Panc1 (cell line): ENCODE results near the gene UGT1A8. TPM values are rescaled to one million over a fixed set of nuclear protein-coding genes. Genes with fewer than 3 reads are reported as not detected.

Source experiments
- ATAC-seq: fragments of 200-7000 bp; cut with Tn5 transposase; 2 replicates; pipeline ENCODE4 v1.9.1; 2020; ENCODE audit warnings: mild to moderate bottlenecking, moderate library complexity
- BruUV-seq: library from RNA; stranded (reverse); fragments of 400-500 nt; replicated peaks from 2 replicates; lab custom pipeline; 2021; lab: Mats Ljungman, UMichigan
- CTCF ChIA-PET: fragments of 300-600 bp; sonication (Branson Sonifier 250); formaldehyde crosslinking; loops from one replicate; lab custom pipeline; 2022; ENCODE audit warnings: antibody characterized with exemption; lab: Charles Lee
- POLR2A ChIA-PET: fragments of 300-600 bp; sonication (Branson Sonifier 250); formaldehyde crosslinking; loops from one replicate; lab custom pipeline; 2022; ENCODE audit warnings: antibody characterized with exemption; lab: Charles Lee
- DNase-seq: peaks from one replicate; pipeline ENCODE4 v3.0.0-alpha.2; 2010; ENCODE audit warnings: low read depth, low spot score
- H3K27ac ChIP-seq: 2 replicates; pipeline ENCODE4 v1.5.1; 2011; ENCODE audit warnings: mild to moderate bottlenecking, low read length, inconsistent platforms
- H3K27me3 ChIP-seq: fragments of 200-500 bp; sonication (Bioruptor generic); 2 replicates; pipeline ENCODE4 v1.6.0; 2014; ENCODE audit warnings: low read length, inconsistent platforms; ENCODE audit not compliant: control insufficient read depth, insufficient read depth
- H3K36me3 ChIP-seq: fragments of 200-500 bp; sonication (Bioruptor generic); 2 replicates; pipeline ENCODE4 v1.5.1; 2014; ENCODE audit warnings: inconsistent platforms, mild to moderate bottlenecking, low read length, moderate library complexity; ENCODE audit not compliant: control insufficient read depth, insufficient read depth
- H3K4me1 ChIP-seq: 2 replicates; pipeline ENCODE4 v1.5.1; 2011; ENCODE audit warnings: inconsistent platforms, mild to moderate bottlenecking, low read length, moderate library complexity; ENCODE audit not compliant: control insufficient read depth, insufficient read depth
- H3K4me3 ChIP-seq, 2 experiments: 2 replicates each; pipeline ENCODE4 v1.5.1; 2011 to 2012; ENCODE audit warnings: low read depth in 2 of 2, low read length in 2 of 2, mild to moderate bottlenecking in 2 of 2, inconsistent platforms in 1 of 2, moderate library complexity in 1 of 2
- H3K9me3 ChIP-seq: fragments of 200-500 bp; sonication (Bioruptor generic); 2 replicates; pipeline ENCODE4 v1.5.1; 2014; ENCODE audit warnings: low read depth, mild to moderate bottlenecking, inconsistent platforms, low read length, moderate library complexity; ENCODE audit not compliant: control insufficient read depth, insufficient read depth
- CTCF ChIP-seq: fragments of 450-650 bp; IDR thresholded peaks from 2 replicates; pipeline ENCODE4 v1.5.1; 2017; ENCODE audit warnings: mild to moderate bottlenecking
- POLR2AphosphoS5 ChIP-seq: IDR thresholded peaks from 2 replicates; pipeline ENCODE4 v1.6.1; 2012; ENCODE audit warnings: mild to moderate bottlenecking, low read depth, low read length, moderate library complexity
- REST ChIP-seq, 2 experiments: IDR thresholded peaks; 2 replicates each; pipeline ENCODE4 v1.6.1; 2011 to 2012; ENCODE audit warnings: low read depth in 2 of 2, control low read depth in 1 of 2, low read length in 1 of 2, mild to moderate bottlenecking in 1 of 2, moderate library complexity in 1 of 2; ENCODE audit not compliant: insufficient read depth in 1 of 2
- SIN3A ChIP-seq: IDR thresholded peaks from 2 replicates; pipeline ENCODE4 v1.6.1; 2012; ENCODE audit warnings: low read depth, mild to moderate bottlenecking, low read length, moderate library complexity, borderline replicate concordance; ENCODE audit not compliant: insufficient read depth
- TCF7L2 ChIP-seq: IDR thresholded peaks from 2 replicates; pipeline ENCODE4 v1.6.1; 2011; ENCODE audit warnings: mild to moderate bottlenecking, low read depth, low read length, inconsistent platforms
- in situ Hi-C: cut with HindIII; loops from 2 replicates; pipeline ENCODE4 v1.10.0; 2016; ENCODE audit warnings: low sequenced_read_pairs, low pct_unique_long_range_greater_than_20kb
- intact Hi-C: fragments of 100-400 bp; cut with micrococcal nuclease; formaldehyde crosslinking; loops from one replicate; pipeline ENCODE4 v1.10.0; 2022; ENCODE audit not compliant: unreplicated experiment
- total RNA-seq: library from RNA; stranded (reverse); gene quantifications from one replicate; pipeline ENCODE4 v1.2.1, GENCODE V29; 2021; ENCODE audit not compliant: unreplicated experiment

The UGT1A8 gene
- total RNA-seq, 1 experiment from 2014 or later, result 0.15 TPM

- no TSS peak for BruUV-seq
- Histone ChIP-seq H3K36me3 (no peaks in the 10 kb centered on the region), H3K4me3 (no peak overlapping the region), H3K4me1 (no peaks in the 10 kb centered on the region), H3K27me3 (no peaks in the 10 kb centered on the region), H3K9me3 (no peaks in the 10 kb centered on the region), H3K27ac (no peak overlapping the region)
- in situ Hi-C loops, result no loop called here
- no peak for TF ChIP-seq POLR2AphosphoS5
- TF ChIP-seq CTCF, result no peak
- no peak for TF ChIP-seq REST (IDR thresholded peaks at IDR 0.05; ENCODE audit: insufficient read depth in 1 of 2, low read depth in 2 of 2, low read length in 1 of 2)
- TF ChIP-seq SIN3A, result no peak
- TF ChIP-seq TCF7L2, result no peak
- DNase-seq (no peak), ATAC-seq (no peak)
- intact Hi-C loops, result no loop called here
- CTCF ChIA-PET, result no interaction called here
- POLR2A ChIA-PET, result interaction anchor here (0.6 kb wide), 1 partner anchor 306 kb away, joined by 4 read pairs; no protein-coding TSS in a partner anchor
These were observed 198.9 kb downstream of the UGT1A8 start for GRCh38 chr2:233816334-233816733.

GRCh38 chr2:233816771-233817170 lies 199.3 kb downstream of the UGT1A8 start:
- CTCF ChIA-PET, result no interaction called here
- intact Hi-C loops, result no loop called here
- BruUV-seq, result no TSS peak

More at GRCh38 chr2:233816771-233817170, 199.3 kb downstream of the UGT1A8 start:
- POLR2A ChIA-PET, result no interaction called here
- in situ Hi-C loops, result no loop called here
- no peaks in the 10 kb centered on the region for H3K4me1 ChIP-seq
- no peaks in the 10 kb centered on the region for H3K27me3 ChIP-seq
- no peak overlapping the region for H3K4me3 ChIP-seq
- DNase-seq, result no peak
- H3K36me3 ChIP-seq, result no peaks in the 10 kb centered on the region
- no peak for TF ChIP-seq SIN3A
- TF ChIP-seq TCF7L2, result no peak
- TF ChIP-seq POLR2AphosphoS5, result no peak
- TF ChIP-seq CTCF, result no peak
- TF ChIP-seq REST (IDR thresholded peaks at IDR 0.05; ENCODE audit: insufficient read depth in 1 of 2, low read depth in 2 of 2, low read length in 1 of 2), result no peak
- no peak for ATAC-seq
- H3K27ac ChIP-seq, result no peak overlapping the region
- H3K9me3 ChIP-seq, result no peaks in the 10 kb centered on the region
